ENCODE measurements around the gene UHRF1.

DNA sequence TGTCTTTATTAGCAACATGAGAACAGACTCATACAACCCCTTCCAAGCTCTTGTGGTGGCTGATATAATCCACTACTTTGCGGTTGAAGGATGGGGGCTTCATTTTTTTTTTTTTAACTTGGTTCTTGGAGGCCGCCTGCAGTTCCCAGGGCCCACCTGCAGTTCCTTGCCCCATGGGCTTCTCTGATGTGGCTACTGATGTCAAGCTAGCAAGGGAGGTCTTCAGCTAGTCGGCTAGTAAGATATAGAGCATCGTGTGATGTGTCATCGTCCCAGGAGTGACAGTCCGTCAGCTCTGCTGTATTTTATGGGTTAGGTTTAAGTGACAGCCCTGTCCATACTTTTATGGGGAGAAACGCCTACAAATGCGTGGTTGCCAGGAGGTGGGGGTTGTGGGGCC lies 26.1 kb downstream of the UHRF1 start:
- no peak for TF ChIP-seq POLR2AphosphoS5 (IDR thresholded peaks at IDR 0.05; ENCODE audit: low read depth, low read length)
- TF ChIP-seq, protein P1, sequence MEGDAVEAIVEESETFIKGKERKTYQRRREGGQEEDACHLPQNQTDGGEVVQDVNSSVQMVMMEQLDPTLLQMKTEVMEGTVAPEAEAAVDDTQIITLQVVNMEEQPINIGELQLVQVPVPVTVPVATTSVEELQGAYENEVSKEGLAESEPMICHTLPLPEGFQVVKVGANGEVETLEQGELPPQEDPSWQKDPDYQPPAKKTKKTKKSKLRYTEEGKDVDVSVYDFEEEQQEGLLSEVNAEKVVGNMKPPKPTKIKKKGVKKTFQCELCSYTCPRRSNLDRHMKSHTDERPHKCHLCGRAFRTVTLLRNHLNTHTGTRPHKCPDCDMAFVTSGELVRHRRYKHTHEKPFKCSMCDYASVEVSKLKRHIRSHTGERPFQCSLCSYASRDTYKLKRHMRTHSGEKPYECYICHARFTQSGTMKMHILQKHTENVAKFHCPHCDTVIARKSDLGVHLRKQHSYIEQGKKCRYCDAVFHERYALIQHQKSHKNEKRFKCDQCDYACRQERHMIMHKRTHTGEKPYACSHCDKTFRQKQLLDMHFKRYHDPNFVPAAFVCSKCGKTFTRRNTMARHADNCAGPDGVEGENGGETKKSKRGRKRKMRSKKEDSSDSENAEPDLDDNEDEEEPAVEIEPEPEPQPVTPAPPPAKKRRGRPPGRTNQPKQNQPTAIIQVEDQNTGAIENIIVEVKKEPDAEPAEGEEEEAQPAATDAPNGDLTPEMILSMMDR (IDR thresholded peaks at IDR 0.05): no peak
- TF ChIP-seq, protein P2, sequence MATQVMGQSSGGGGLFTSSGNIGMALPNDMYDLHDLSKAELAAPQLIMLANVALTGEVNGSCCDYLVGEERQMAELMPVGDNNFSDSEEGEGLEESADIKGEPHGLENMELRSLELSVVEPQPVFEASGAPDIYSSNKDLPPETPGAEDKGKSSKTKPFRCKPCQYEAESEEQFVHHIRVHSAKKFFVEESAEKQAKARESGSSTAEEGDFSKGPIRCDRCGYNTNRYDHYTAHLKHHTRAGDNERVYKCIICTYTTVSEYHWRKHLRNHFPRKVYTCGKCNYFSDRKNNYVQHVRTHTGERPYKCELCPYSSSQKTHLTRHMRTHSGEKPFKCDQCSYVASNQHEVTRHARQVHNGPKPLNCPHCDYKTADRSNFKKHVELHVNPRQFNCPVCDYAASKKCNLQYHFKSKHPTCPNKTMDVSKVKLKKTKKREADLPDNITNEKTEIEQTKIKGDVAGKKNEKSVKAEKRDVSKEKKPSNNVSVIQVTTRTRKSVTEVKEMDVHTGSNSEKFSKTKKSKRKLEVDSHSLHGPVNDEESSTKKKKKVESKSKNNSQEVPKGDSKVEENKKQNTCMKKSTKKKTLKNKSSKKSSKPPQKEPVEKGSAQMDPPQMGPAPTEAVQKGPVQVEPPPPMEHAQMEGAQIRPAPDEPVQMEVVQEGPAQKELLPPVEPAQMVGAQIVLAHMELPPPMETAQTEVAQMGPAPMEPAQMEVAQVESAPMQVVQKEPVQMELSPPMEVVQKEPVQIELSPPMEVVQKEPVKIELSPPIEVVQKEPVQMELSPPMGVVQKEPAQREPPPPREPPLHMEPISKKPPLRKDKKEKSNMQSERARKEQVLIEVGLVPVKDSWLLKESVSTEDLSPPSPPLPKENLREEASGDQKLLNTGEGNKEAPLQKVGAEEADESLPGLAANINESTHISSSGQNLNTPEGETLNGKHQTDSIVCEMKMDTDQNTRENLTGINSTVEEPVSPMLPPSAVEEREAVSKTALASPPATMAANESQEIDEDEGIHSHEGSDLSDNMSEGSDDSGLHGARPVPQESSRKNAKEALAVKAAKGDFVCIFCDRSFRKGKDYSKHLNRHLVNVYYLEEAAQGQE (IDR thresholded peaks at IDR 0.05; ENCODE audit: insufficient read depth in 1 of 2, low read depth in 2 of 2, low read length in 1 of 2): no peak
